CD14-positive monocyte (primary cell): ENCODE data around the gene CBX5. TPM values are rescaled to one million over a fixed set of nuclear protein-coding genes. Genes with fewer than 3 reads are reported as not detected.
A peak's percentile ranks its signal among the peaks of the same experiment; 100 is the strongest.

Experiments
- DNase-seq, 3 donors: peaks; one replicate each; pipeline ENCODE4 v3.0.0-alpha.2; 2011 to 2022
- H2AFZ ChIP-seq: 2 replicates; pipeline ENCODE4 v1.6.0; 2012; ENCODE audit warnings: mild to moderate bottlenecking, low read depth, low read length, inconsistent platforms; ENCODE audit not compliant: insufficient read depth, poor library complexity, severe bottlenecking
- H3K27ac ChIP-seq, 2 donors: 1 replicate in 1 of 2; 2 replicates in 1 of 2; pipeline ENCODE4 v1.5.1; 2012 to 2013; ENCODE audit warnings: low read length in 2 of 2, control low read depth in 1 of 2, inconsistent platforms in 1 of 2, low read depth in 1 of 2, mild to moderate bottlenecking in 1 of 2
- H3K27me3 ChIP-seq, 2 donors: one replicate each; pipeline versions ENCODE4 v1.6.0 to v1.6.1; 2011 to 2013; ENCODE audit warnings: low read length in 2 of 2; ENCODE audit not compliant: control insufficient read depth in 2 of 2, insufficient read depth in 2 of 2
- H3K36me3 ChIP-seq, 2 donors: replicated peaks in 1 of 2; 1 replicate in 1 of 2; 2 replicates in 1 of 2; pipeline versions ENCODE4 v1.5.1 to v1.6.1; 2012 to 2013; ENCODE audit warnings: low read length in 2 of 2, control low read depth in 1 of 2, inconsistent platforms in 1 of 2, mild to moderate bottlenecking in 1 of 2; ENCODE audit not compliant: insufficient read depth in 2 of 2, control insufficient read depth in 1 of 2
- H3K4me1 ChIP-seq, 2 donors: 1 replicate in 1 of 2; 2 replicates in 1 of 2; pipeline versions ENCODE4 v1.5.1 to v1.6.1; 2012 to 2013; ENCODE audit warnings: low read length in 2 of 2, control low read depth in 1 of 2, inconsistent platforms in 1 of 2, mild to moderate bottlenecking in 1 of 2, moderate library complexity in 1 of 2; ENCODE audit not compliant: insufficient read depth in 2 of 2, control insufficient read depth in 1 of 2
- H3K4me2 ChIP-seq: replicated peaks from 2 replicates; pipeline ENCODE3; 2012; ENCODE audit warnings: low read length, moderate library complexity, mild to moderate bottlenecking; ENCODE audit not compliant: poor library complexity, severe bottlenecking; ENCODE audit errors: extremely low read depth
- H3K4me3 ChIP-seq, 3 experiments: fragments of 200-600 bp in 1 of 3; sonication (generic) in 1 of 3; replicated peaks in 1 of 3; 1 replicate in 2 of 3; 2 replicates in 1 of 3; pipeline ENCODE4 v1.5.1; 2011 to 2013; ENCODE audit warnings: low read length in 3 of 3, mild to moderate bottlenecking in 3 of 3, control low read depth in 2 of 3, low read depth in 2 of 3, inconsistent platforms in 1 of 3, moderate library complexity in 1 of 3
- H3K79me2 ChIP-seq: 2 replicates; pipeline ENCODE4 v1.6.0; 2012; ENCODE audit warnings: mild to moderate bottlenecking, control low read depth, inconsistent platforms, low read length, moderate library complexity; ENCODE audit not compliant: insufficient read depth
- H3K9ac ChIP-seq: 2 replicates; pipeline ENCODE4 v1.6.0; 2017; ENCODE audit warnings: low read length, mild to moderate bottlenecking; ENCODE audit not compliant: insufficient read depth, poor library complexity, severe bottlenecking
- H3K9me3 ChIP-seq, 2 donors: replicated peaks in 1 of 2; 1 replicate in 1 of 2; 2 replicates in 1 of 2; pipeline versions ENCODE4 v1.5.1 to v1.6.1; 2012 to 2013; ENCODE audit warnings: low read length in 2 of 2, control low read depth in 1 of 2; ENCODE audit not compliant: control insufficient read depth in 1 of 2, insufficient read depth in 1 of 2
- H4K20me1 ChIP-seq: 2 replicates; pipeline ENCODE4 v1.6.0; 2012; ENCODE audit warnings: mild to moderate bottlenecking, low read length, control low read depth, moderate library complexity; ENCODE audit not compliant: insufficient read depth
- H3K27ac Mint-ChIP-seq, 7 donors: one replicate each; pipeline ENCODE4 v1.8.0; 2020; ENCODE audit warnings: mild to moderate bottlenecking in 7 of 7, mixed read lengths in 7 of 7, moderate library complexity in 6 of 7, inconsistent platforms in 2 of 7
- H3K27me3 Mint-ChIP-seq, 3 donors: one replicate each; pipeline ENCODE4 v1.8.0; 2021 to 2022; ENCODE audit warnings: low read depth in 3 of 3, mild to moderate bottlenecking in 3 of 3, mixed read lengths in 3 of 3, moderate library complexity in 3 of 3, inconsistent platforms in 1 of 3
- H3K36me3 Mint-ChIP-seq, 2 donors: one replicate each; pipeline ENCODE4 v1.8.0; 2020; ENCODE audit warnings: mixed read lengths in 2 of 2, inconsistent platforms in 1 of 2, mild to moderate bottlenecking in 1 of 2
- H3K4me1 Mint-ChIP-seq: one replicate; pipeline ENCODE4 v1.8.0; 2020; ENCODE audit warnings: mild to moderate bottlenecking, mixed read lengths
- H3K4me3 Mint-ChIP-seq, 2 donors: one replicate each; pipeline ENCODE4 v1.8.0; 2020; ENCODE audit warnings: mild to moderate bottlenecking in 2 of 2, mixed read lengths in 2 of 2, moderate library complexity in 1 of 2
- H3K9me3 Mint-ChIP-seq, 7 donors: one replicate each; pipeline ENCODE4 v1.8.0; 2020 to 2022; ENCODE audit warnings: mixed read lengths in 7 of 7, mild to moderate bottlenecking in 6 of 7, moderate library complexity in 6 of 7, inconsistent platforms in 2 of 7
- CTCF ChIP-seq: fragments of 200-600 bp; IDR thresholded peaks from one replicate; pipeline ENCODE4 v1.8.0; 2022; ENCODE audit warnings: antibody characterized with exemption, mild to moderate bottlenecking
- WGBS: methylation state at CpG from one replicate; pipeline ENCODE4 v1.1.5; 2013; ENCODE audit warnings: missing lambda C conversion rate; ENCODE audit not compliant: insufficient coverage; 5-methylcytosine and 5-hydroxymethylcytosine counted together
- intact Hi-C, 2 donors: fragments of 100-400 bp; cut with micrococcal nuclease; formaldehyde crosslinking; loops; one replicate each; pipeline versions ENCODE4 v1.15.0 to v1.15.1; 2023
- polyA plus RNA-seq, 3 donors: library from polyadenylated mRNA; depleted of rRNA in 1 of 3; unstranded in 2 of 3; stranded (reverse) in 1 of 3; fragments of 300-500 nt in 2 of 3; fragments of >200 nt in 1 of 3; fragmentation: Illumina TruSeq in 2 of 3; gene quantifications; 1 replicate in 2 of 3; 2 replicates in 1 of 3; pipeline ENCODE4 v1.2.3, GENCODE V29; 2012 to 2021

CBX5 gene
- polyA plus RNA-seq, 3 donors = 2.9 to 5.4 (median 4.8) TPM

- H3K9ac ChIP-seq = no peak overlapping the region
- Mint-ChIP-seq H3K4me3 (no peak overlapping the region), H3K27me3 (no peaks in the 10 kb centered on the region), H3K27ac (no peak overlapping the region), H3K36me3 (peaks cover 33 to 54% of the 10 kb centered on the region in 2 donors), H3K9me3 (peaks cover 0 to 2% (median 0%) of the 10 kb centered on the region in 7 donors), H3K4me1 (peaks cover 12% of the 10 kb centered on the region)
- no peak for DNase-seq
- no peaks in the 10 kb centered on the region for H3K27me3 ChIP-seq
- H3K27ac ChIP-seq = no peak overlapping the region
- intact Hi-C loops = no loop called here
- WGBS = 83% methylated on average over 1 of the region's 4 CpGs
- no peak for TF ChIP-seq CTCF
- no peaks in the 10 kb centered on the region for H4K20me1 ChIP-seq
- peaks cover 68% of the 10 kb centered on the region for H3K79me2 ChIP-seq
- H2AFZ ChIP-seq = no peak overlapping the region
- no peaks in the 10 kb centered on the region for H3K9me3 ChIP-seq
- H3K4me3 ChIP-seq = no peak overlapping the region
- peaks cover 0 to 2% of the 10 kb centered on the region in 2 donors for H3K4me1 ChIP-seq
- no peak overlapping the region for H3K4me2 ChIP-seq
- H3K36me3 ChIP-seq = peaks cover 25 to 58% of the 10 kb centered on the region in 2 donors
These were observed 26.7 kb downstream of the CBX5 start for GRCh38 chr12:54253240-54253639.

- H3K4me3 Mint-ChIP-seq = no peak overlapping the region
- Histone ChIP-seq H3K9ac (no peak overlapping the region), H3K27me3 (no peaks in the 10 kb centered on the region)
These were observed 28.1 kb downstream of the CBX5 start for GRCh38 chr12:54251667-54252284.

More at GRCh38 chr12:54251667-54252284, 28.1 kb downstream of the CBX5 start:
- H4K20me1 ChIP-seq = no peaks in the 10 kb centered on the region
- Mint-ChIP-seq H3K36me3 (peaks cover 32 to 59% of the 10 kb centered on the region in 2 donors), H3K9me3 (peaks cover 0 to 2% (median 0%) of the 10 kb centered on the region in 7 donors), H3K27me3 (no peaks in the 10 kb centered on the region), H3K4me1 (peaks cover 10% of the 10 kb centered on the region), H3K27ac (peak overlapping the region; percentile 70 to 86 (median 76))
- no peak overlapping the region for H3K4me3 ChIP-seq
- peak; percentile 76 for TF ChIP-seq CTCF
- H3K27ac ChIP-seq = no peak overlapping the region
- peak in 2 of 3 donors; percentile 35 to 57 for DNase-seq
- H3K36me3 ChIP-seq = peaks cover 25 to 59% of the 10 kb centered on the region in 2 donors
- intact Hi-C loops = no loop called here
- no peak overlapping the region for H3K4me2 ChIP-seq
- H2AFZ ChIP-seq = no peak overlapping the region
- peaks cover 68% of the 10 kb centered on the region for H3K79me2 ChIP-seq
- no CpG with 5 or more reads among the region's 1 CpG for WGBS
- peaks cover 0 to 2% of the 10 kb centered on the region in 2 donors for H3K4me1 ChIP-seq
- H3K9me3 ChIP-seq = no peaks in the 10 kb centered on the region
